HepG2 (cell line): ENCODE measurements around the gene LATS2. TPM values are rescaled to one million over a fixed set of nuclear protein-coding genes. Genes with fewer than 3 reads are reported as not detected.

ENCODE experiments used
- ARNTL ChIP-seq: sonication (generic); formaldehyde crosslinking; IDR thresholded peaks from 2 replicates; pipeline ENCODE4 v1.4.0; 2020; ENCODE audit warnings: mild to moderate bottlenecking, missing genetic modification reagents
- FOXA1 ChIP-seq, 2 experiments: fragments of 450-650 bp in 1 of 2; sonication (generic) in 1 of 2; formaldehyde crosslinking in 1 of 2; IDR thresholded peaks; 2 replicates each; pipeline versions ENCODE4 v1.4.0 to v1.6.1; 2016 to 2020; ENCODE audit warnings: missing genetic modification reagents in 1 of 2
- HDAC2 ChIP-seq: sonication (generic); formaldehyde crosslinking; IDR thresholded peaks from 2 replicates; pipeline ENCODE4 v1.4.0; 2020; ENCODE audit warnings: missing genetic modification reagents
- NCOR1 ChIP-seq: fragments of 200-600 bp; sonication (generic); IDR thresholded peaks from 2 replicates; pipeline ENCODE4 v1.7.0; 2017; ENCODE audit warnings: antibody characterized with exemption, low read length, borderline replicate concordance
- PCBP1 ChIP-seq: fragments of 200-400 bp; formaldehyde crosslinking; IDR thresholded peaks from 2 replicates; pipeline ENCODE4 v1.6.1; 2017; ENCODE audit warnings: mild to moderate bottlenecking, low read depth, low read length, borderline replicate concordance
- SALL2 ChIP-seq: sonication (generic); formaldehyde crosslinking; IDR thresholded peaks from 2 replicates; pipeline ENCODE4 v1.8.1; 2023; ENCODE audit warnings: mild to moderate bottlenecking, missing genetic modification reagents, inconsistent platforms
- SRSF9 ChIP-seq: fragments of 200-400 bp; formaldehyde crosslinking; IDR thresholded peaks from 2 replicates; pipeline ENCODE4 v1.6.1; 2018; ENCODE audit warnings: borderline replicate concordance, mild to moderate bottlenecking, low read depth, low read length; ENCODE audit not compliant: insufficient read depth, poor library complexity, severe bottlenecking
- TCF12 ChIP-seq, 2 experiments: fragments of 450-650 bp in 1 of 2; sonication (generic) in 1 of 2; formaldehyde crosslinking in 1 of 2; IDR thresholded peaks; 2 replicates each; pipeline versions ENCODE4 v1.6.1 to v1.8.0; 2017 to 2022; ENCODE audit warnings: antibody characterized with exemption in 1 of 2, mild to moderate bottlenecking in 1 of 2, missing genetic modification reagents in 1 of 2, moderate library complexity in 1 of 2
- YEATS2 ChIP-seq: sonication (generic); formaldehyde crosslinking; IDR thresholded peaks from 2 replicates; pipeline ENCODE4 v1.4.0; 2020; ENCODE audit warnings: missing genetic modification reagents, borderline replicate concordance
- ZMYM4 ChIP-seq: sonication (generic); formaldehyde crosslinking; IDR thresholded peaks from 2 replicates; pipeline ENCODE4 v1.8.1; 2023; ENCODE audit warnings: mild to moderate bottlenecking, missing genetic modification reagents
- ZNF230 ChIP-seq: sonication (generic); formaldehyde crosslinking; IDR thresholded peaks from 2 replicates; pipeline ENCODE4 v1.4.0; 2020; ENCODE audit warnings: mild to moderate bottlenecking, missing genetic modification reagents
- ZNF260 ChIP-seq: sonication (generic); formaldehyde crosslinking; IDR thresholded peaks from 2 replicates; pipeline ENCODE4 v1.4.0; 2020; ENCODE audit warnings: missing genetic modification reagents, low read depth, mild to moderate bottlenecking, borderline replicate concordance
- ZNF264 ChIP-seq: sonication (generic); formaldehyde crosslinking; IDR thresholded peaks from 2 replicates; pipeline ENCODE4 v1.4.0; 2020; ENCODE audit warnings: missing genetic modification reagents
- ZNF713 ChIP-seq: sonication (generic); formaldehyde crosslinking; IDR thresholded peaks from 2 replicates; pipeline ENCODE4 v1.4.0; 2020; ENCODE audit warnings: mild to moderate bottlenecking, missing genetic modification reagents
- ZNF784 ChIP-seq: sonication (generic); formaldehyde crosslinking; IDR thresholded peaks from 2 replicates; pipeline ENCODE4 v1.5.1; 2020; ENCODE audit warnings: missing genetic modification reagents, mild to moderate bottlenecking, borderline replicate concordance
- ZNF788 ChIP-seq: sonication (generic); formaldehyde crosslinking; IDR thresholded peaks from 2 replicates; pipeline ENCODE4 v1.5.0; 2020; ENCODE audit warnings: mild to moderate bottlenecking, missing genetic modification reagents, borderline replicate concordance
- polyA plus RNA-seq, 8 experiments: library from polyadenylated mRNA; depleted of rRNA in 3 of 8; stranded (reverse) in 7 of 8; unstranded in 1 of 8; fragments of >200 nt; fragmentation: Illumina TruSeq in 4 of 8; extraction: Trizol in 4 of 8; gene quantifications; 2 replicates each; pipeline versions ENCODE4 v1.2.1 to v1.2.3, GENCODE V29; 2011 to 2016; ENCODE audit warnings: low read depth in 4 of 8, missing spikeins in 1 of 8, mixed read lengths in 1 of 8; ENCODE audit not compliant: insufficient read depth in 1 of 8
- total RNA-seq, 5 experiments: library from RNA; depleted of rRNA; stranded (reverse); fragments of >200 nt; fragmentation: Illumina TruSeq; extraction: Trizol; gene quantifications; 2 replicates each; pipeline ENCODE4 v1.2.3, GENCODE V29; 2016; ENCODE audit warnings: low read depth in 1 of 5
- TF ChIP-seq, protein P1 (sequence below): sonication (generic); formaldehyde crosslinking; IDR thresholded peaks from 2 replicates; pipeline ENCODE4 v1.8.1; 2023; ENCODE audit warnings: mild to moderate bottlenecking, moderate library complexity, missing genetic modification reagents
- TF ChIP-seq, protein P2 (sequence below): IDR thresholded peaks from 2 replicates; pipeline ENCODE4 v1.6.1; 2016; ENCODE audit warnings: low read depth
- TF ChIP-seq, protein P3 (sequence below): sonication (generic); formaldehyde crosslinking; IDR thresholded peaks from 2 replicates; pipeline ENCODE4 v1.4.0; 2020; ENCODE audit warnings: missing genetic modification reagents
- TF ChIP-seq, protein P4 (sequence below): IDR thresholded peaks from 2 replicates; pipeline ENCODE4 v1.6.1; 2016; ENCODE audit warnings: missing compliant biosample characterization, missing genetic modification reagents, borderline replicate concordance
- TF ChIP-seq, protein P5 (sequence below): IDR thresholded peaks from 2 replicates; pipeline ENCODE4 v1.6.1; 2016

LATS2 gene
- total and polyA plus RNA-seq, 2 of the 13 experiments (the other 11 are each of a cell fraction or from before 2014, with no cell fraction given), result 7.3 to 8.5 TPM

- TF ChIP-seq, protein P1, sequence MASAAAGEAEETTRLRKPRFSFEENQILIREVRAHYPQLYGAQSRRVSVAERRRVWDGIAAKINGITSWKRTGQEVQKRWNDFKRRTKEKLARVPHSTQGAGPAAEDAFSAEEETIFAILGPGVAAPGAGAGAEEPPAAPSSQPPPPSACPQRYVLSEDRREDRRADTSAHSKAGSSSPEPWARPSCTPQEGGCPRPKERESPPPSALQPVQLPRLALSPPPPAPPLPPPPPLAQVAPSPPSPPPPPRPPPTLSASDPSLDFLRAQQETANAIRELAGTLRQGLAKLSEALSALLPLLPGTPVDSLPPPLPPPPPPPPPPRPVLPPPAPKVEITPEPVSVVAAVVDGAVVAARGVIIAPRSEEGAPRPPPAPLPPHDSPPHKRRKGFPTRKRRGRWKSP (CRISPR knock-in tag), result peak; percentile 63; the same call in 1 of the 2 replicates
- TF ChIP-seq ZMYM4 (CRISPR knock-in tag), result peak; percentile 83
- TF ChIP-seq ZNF260 (CRISPR knock-in tag), result no peak
- no peak for TF ChIP-seq ARNTL (CRISPR knock-in tag)
- TF ChIP-seq ZNF264, result no peak; the same call in 1 of the 2 replicates
- TF ChIP-seq ZNF713 (CRISPR knock-in tag), result 0 out of 2 replicates have a peak, but pooled peaks have one; percentile 51
- 0 out of 2 replicates have a peak, but pooled peaks have one; percentile 20 for TF ChIP-seq PCBP1
- TF ChIP-seq YEATS2 (CRISPR knock-in tag), result no peak
- TF ChIP-seq ZNF784, result peak; percentile 42; the same call in 1 of the 2 replicates
- TF ChIP-seq NCOR1, result no peak; the same call in 1 of the 2 replicates
- TF ChIP-seq, protein P2, sequence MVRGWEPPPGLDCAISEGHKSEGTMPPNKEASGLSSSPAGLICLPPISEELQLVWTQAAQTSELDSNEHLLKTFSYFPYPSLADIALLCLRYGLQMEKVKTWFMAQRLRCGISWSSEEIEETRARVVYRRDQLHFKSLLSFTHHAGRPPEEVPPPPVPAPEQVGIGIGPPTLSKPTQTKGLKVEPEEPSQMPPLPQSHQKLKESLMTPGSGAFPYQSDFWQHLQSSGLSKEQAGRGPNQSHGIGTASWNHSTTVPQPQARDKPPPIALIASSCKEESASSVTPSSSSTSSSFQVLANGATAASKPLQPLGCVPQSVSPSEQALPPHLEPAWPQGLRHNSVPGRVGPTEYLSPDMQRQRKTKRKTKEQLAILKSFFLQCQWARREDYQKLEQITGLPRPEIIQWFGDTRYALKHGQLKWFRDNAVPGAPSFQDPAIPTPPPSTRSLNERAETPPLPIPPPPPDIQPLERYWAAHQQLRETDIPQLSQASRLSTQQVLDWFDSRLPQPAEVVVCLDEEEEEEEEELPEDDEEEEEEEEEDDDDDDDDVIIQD (CRISPR knock-in tag), result no peak
- TF ChIP-seq SALL2, result peak; percentile 86
- TF ChIP-seq ZNF230 (CRISPR knock-in tag), result no peak
- TF ChIP-seq HDAC2, result peak; percentile 35; the same call in 1 of the 2 replicates
- TF ChIP-seq ZNF788 (CRISPR knock-in tag), result peak; percentile 88; the same call in 1 of the 2 replicates
- TF ChIP-seq SRSF9, result no peak
- TF ChIP-seq, protein P3, sequence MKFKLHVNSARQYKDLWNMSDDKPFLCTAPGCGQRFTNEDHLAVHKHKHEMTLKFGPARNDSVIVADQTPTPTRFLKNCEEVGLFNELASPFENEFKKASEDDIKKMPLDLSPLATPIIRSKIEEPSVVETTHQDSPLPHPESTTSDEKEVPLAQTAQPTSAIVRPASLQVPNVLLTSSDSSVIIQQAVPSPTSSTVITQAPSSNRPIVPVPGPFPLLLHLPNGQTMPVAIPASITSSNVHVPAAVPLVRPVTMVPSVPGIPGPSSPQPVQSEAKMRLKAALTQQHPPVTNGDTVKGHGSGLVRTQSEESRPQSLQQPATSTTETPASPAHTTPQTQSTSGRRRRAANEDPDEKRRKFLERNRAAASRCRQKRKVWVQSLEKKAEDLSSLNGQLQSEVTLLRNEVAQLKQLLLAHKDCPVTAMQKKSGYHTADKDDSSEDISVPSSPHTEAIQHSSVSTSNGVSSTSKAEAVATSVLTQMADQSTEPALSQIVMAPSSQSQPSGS (CRISPR knock-in tag), result peak; percentile 30; the same call in 1 of the 2 replicates
- TF ChIP-seq, protein P4, sequence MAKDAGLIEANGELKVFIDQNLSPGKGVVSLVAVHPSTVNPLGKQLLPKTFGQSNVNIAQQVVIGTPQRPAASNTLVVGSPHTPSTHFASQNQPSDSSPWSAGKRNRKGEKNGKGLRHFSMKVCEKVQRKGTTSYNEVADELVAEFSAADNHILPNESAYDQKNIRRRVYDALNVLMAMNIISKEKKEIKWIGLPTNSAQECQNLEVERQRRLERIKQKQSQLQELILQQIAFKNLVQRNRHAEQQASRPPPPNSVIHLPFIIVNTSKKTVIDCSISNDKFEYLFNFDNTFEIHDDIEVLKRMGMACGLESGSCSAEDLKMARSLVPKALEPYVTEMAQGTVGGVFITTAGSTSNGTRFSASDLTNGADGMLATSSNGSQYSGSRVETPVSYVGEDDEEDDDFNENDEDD (CRISPR knock-in tag), result peak; percentile 45; the same call in 1 of the 2 replicates
- no peak for TF ChIP-seq TCF12 (IDR thresholded peaks at IDR 0.05)
- TF ChIP-seq TCF12 (CRISPR knock-in tag; IDR thresholded peaks at IDR 0.05), result peak; percentile 70
- TF ChIP-seq, protein P5, sequence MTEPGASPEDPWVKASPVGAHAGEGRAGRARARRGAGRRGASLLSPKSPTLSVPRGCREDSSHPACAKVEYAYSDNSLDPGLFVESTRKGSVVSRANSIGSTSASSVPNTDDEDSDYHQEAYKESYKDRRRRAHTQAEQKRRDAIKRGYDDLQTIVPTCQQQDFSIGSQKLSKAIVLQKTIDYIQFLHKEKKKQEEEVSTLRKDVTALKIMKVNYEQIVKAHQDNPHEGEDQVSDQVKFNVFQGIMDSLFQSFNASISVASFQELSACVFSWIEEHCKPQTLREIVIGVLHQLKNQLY, result peak; percentile 50; the same call in 1 of the 2 replicates
- no peak for TF ChIP-seq FOXA1 (IDR thresholded peaks at IDR 0.05)
- TF ChIP-seq FOXA1 (CRISPR knock-in tag; IDR thresholded peaks at IDR 0.05), result 0 out of 2 replicates have a peak, but pooled peaks have one; percentile 22
These were observed at the start of gene LATS2 (continued) for GRCh38 chr13:21061029-21061763.
